NCI-H146 treated with DMSO at 0.1 percent for 48 hours (cell line): ENCODE results near the gene TRPM6.
A peak's percentile ranks its signal among the peaks of the same experiment; 100 is the strongest.

ENCODE experiments used
- DNase-seq: peaks from one replicate; lab custom pipeline; 2025; ENCODE audit not compliant: unreplicated experiment; lab: John Stamatoyannopoulos, UW

The TRPM6 gene

DNA sequence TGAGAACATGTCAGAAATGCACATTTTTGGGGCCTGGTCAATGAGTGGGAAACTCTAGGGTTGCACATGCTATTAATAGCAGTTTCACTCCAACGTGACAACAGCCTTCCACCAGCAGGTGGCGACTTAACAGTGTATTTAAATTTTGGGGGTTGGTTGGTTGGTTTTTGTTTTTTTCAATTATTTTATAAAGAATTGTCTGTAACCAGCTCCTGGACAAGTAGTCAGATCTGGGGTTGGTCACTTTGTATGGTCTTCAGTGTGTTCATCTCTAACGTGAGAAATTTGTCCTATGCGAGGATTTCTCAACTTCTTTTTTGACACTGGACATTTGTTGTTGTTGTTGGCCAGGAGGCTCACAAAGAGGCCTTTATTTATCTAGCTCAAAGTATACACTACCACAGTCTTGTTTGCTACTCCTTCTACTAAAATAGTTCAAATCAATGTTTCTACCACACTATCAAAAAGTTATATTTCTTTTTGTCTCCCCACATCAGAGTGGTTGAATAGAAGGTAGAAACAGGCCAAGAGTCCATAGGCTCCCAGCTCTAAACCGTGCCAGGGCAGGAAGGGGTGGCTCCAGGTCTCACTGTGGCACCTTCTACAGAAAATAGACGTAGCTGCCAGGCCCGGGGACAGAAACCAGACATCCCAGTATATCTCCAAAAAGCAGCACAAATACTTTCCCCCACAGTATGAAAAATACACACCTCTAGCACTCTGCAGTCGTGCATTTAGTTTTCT is 110.4 kb downstream of the TRPM6 start:
- no peak for DNase-seq

GRCh38 chr9:74775396-74775795 is 112.3 kb downstream of the TRPM6 start:
- DNase-seq: no peak

DNA sequence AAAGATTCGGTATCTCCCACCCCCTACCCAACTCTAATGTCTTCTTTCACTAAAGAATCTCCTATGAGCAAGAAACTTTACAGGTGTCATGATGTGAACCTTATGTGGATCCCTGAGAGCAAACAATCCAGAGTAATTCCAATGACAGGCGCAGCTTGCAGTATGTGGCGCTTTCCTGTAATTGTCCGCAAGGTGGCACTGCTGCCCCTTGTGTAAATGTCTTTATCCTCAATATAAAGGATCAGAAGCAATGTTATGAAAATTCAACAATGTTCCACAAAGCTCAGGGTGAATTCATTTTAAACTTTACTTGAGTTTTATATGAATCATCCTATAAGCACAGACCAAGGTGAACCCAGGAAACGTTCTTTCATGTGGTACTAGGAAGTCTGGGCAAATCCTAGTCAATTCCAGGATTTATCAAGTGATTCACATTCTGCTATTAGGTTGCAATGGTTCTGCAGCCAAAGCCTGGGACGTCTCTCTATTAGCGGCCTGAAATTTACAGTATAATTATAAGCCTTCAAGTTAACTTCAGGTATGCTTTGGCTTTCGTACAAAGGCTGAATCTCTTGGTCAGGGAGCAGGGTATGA is 113.7 kb downstream of the TRPM6 start:
- DNase-seq: peak; percentile 9

GRCh38 chr9:74772121-74772520 is 115.6 kb downstream of the TRPM6 start:
- no peak for DNase-seq

DNA sequence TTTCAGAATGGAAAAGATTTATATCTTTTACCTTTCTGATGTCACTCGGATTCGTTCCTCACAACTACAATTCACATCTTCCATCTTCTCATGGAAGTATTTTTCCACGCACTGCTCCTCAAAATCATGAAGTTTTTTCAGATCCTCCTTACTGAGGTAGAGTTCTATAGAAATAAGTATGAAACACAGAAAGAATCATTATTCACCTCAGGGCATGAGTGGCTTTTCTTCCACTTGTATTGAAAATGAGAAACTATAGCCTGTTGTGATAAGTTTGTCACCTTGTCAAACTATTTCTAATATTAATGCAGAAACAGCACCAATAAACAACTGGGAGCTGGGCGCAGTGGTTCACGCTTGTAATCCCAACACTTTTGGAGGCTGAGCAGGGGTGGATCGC is 116.0 kb downstream of the TRPM6 start:
- DNase-seq: no peak

DNA sequence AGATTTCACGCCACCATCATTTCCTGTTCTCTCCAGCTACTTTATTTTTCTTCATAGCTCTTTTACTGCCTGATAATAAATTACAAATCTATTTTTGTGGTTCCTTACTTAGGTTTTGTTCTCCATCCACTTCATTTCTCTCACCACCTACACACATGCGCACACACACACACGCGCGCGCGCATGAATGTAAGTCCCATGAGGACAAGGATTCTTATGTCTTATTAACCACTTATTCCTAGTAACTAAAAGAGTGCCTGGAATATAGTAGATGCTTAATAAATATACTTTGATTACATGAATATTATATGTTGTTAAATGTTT is 116.5 kb downstream of the TRPM6 start:
- no peak for DNase-seq

GRCh38 chr9:74770508-74771261 is 117.0 kb downstream of the TRPM6 start:
- DNase-seq: no peak

GRCh38 chr9:74765481-74765971 is 122.2 kb downstream of the TRPM6 start:
- DNase-seq: no peak

DNA sequence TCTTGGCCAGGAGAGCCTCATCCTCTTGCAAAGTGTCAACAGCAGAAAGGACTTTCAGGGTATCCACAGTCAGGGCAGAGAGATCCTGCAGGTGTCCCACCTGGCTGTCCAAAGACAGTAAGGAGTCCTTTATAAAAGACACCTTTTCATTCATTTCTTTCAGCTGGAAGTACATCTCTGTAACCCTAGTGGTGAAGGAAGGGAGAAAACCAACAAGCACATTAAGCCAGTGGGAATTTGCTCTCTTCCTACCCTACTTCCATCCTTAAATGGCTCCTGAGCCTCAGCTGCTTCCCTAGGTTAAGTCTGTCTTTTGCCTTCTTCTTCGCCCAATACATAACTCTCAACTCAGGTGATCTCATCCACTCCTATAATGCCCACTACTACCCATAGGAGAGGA is 124.8 kb downstream of the TRPM6 start:
- no peak for DNase-seq

GRCh38 chr9:74760031-74760700 is 127.6 kb downstream of the TRPM6 start:
- DNase-seq: no peak

GRCh38 chr9:74755999-74756398 is 131.7 kb downstream of the TRPM6 start:
- DNase-seq: no peak

GRCh38 chr9:74755355-74755754 is 132.4 kb downstream of the TRPM6 start:
- DNase-seq: no peak

DNA sequence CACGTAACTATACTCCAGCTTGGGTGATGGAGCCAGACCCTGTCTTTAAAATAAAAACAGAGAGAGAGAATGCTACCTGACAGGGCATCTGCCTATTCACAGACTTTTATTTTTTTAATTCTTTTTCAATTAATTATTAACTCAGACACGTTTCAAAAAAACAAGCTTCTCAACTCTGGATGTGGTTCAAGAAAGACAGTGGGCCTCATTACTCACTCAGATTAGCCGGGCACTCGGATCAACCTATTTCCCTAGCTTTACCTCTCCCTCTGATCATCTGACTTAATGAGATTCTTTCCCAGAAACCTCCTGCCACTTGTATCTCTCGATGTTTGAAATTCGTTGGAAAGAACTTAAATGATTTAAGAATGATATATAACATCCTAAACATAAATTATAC is 134.1 kb downstream of the TRPM6 start:
- DNase-seq: no peak

- DNase-seq: no peak
Observed at GRCh38 chr9:74748966-74749365, 138.8 kb downstream of the TRPM6 start.

DNA sequence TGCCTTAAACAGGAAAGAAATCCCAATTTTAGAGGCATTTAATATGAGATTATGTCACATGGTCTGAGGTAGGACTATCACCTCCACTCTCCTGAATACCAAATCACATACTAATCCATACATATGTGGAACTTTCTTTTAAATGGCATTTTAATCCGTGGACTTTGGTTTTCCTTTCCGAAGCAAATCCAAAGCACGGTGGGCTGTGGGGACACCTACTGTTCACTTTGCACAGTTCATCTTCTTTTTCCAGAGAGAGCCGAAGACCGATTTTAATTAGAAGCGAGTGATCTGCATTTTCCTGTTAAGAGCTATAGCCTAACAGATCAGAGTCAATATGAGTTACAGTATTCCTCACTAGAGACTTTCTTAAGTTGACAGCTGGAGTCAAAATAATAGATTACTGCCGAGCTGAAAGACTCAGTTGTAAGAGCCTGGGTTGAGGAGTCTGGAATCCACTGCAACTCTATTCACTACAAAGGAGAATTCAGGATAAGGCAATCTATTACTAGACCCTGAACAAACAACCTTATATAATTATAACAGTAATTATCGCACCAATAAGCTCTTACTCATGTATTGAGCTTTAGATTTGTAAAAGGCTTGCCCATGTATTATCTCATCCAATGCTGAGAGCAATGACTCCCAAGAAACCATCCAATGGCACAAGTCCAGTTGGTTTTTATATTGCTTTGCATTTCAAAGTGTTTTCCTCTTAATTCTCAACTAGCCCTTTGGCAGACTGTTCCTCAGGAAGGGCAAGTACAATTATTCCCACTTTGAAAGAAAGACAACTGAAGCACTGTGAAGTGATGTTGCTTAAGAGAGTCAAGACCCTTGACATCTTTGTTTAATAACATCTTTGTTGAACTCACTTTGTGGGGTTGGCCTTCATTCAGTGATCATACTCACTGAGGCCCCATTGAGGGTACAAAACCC is 144.7 kb downstream of the TRPM6 start:
- no peak for DNase-seq

DNA sequence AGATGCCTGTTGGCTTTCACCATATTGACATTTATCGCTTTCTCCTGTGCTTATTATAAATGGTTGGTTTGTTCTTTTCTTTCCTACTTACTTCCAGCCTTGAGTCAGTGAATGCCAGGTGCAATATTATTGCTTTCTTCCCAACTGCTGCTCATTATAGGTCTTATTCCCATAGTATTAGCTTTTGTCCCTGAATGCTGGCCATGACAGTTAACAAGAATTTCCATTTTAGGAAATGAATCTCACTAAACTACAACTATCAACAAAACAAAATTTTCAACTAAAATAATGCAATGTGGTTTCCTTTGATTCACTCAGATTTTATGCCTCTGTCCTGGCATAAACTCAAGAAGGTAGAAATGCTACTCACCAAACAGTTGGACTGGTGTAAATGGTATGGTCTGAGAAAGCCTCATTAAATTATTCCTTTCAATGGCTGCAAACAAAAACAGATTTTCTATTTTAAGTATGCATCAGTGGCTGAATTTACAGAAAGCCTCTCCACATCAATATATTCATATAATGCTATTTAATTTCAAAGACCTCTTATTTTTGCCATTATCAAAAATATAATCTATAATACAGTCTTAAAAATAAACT is 145.4 kb downstream of the TRPM6 start:
- no peak for DNase-seq

GRCh38 chr9:74736646-74737045 is 151.1 kb downstream of the TRPM6 start:
- DNase-seq: no peak

DNA sequence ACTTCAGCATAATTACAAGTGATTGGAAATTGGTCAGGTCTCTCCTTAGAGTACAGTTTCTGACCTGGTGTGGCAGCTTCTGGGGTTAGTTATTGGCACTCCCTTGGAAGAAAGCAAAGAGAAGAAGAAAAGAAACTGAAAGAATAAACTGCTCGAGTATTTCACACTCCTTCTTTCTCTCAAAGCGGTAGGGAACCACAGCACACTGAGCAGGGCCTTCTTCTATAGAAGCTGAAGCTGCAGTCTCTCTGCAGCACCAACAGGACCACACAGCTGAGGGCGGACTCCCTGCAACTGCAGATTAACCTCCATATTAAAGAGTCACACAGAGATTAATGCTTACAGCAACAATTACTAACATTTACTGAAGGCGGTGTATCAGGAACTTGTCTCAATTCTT is 152.0 kb downstream of the TRPM6 start:
- no peak for DNase-seq

GRCh38 chr9:74729136-74729695 is 158.5 kb downstream of the TRPM6 start:
- no peak for DNase-seq

GRCh38 chr9:74728176-74728575 is 159.5 kb downstream of the TRPM6 start:
- DNase-seq: no peak
